PFSK-1 (cell line): ENCODE results near the gene ABCA8.

Source experiments
- FOXP2 ChIP-seq: optimal IDR thresholded peaks from 2 replicates; pipeline ENCODE3; 2011; ENCODE audit warnings: borderline replicate concordance, control low read depth, inconsistent platforms; ENCODE audit not compliant: insufficient read depth; ENCODE audit errors: extremely low read length, extremely low read depth
- TAF1 ChIP-seq: IDR thresholded peaks from 2 replicates; pipeline ENCODE4 v1.6.1; 2012; ENCODE audit warnings: low read length, control low read depth, borderline replicate concordance; ENCODE audit not compliant: insufficient read depth

Gene ABCA8

GRCh38 chr17:68819465-68819864 is 135.7 kb downstream of the ABCA8 start:
- TF ChIP-seq FOXP2 (no peak), TAF1 (no peak)
